Activated CD4-positive, alpha-beta T cell treated with anti-CD3 and anti-CD28 coated beads, Interleukin-2, Interleukin-4, amounts not matched to agents 100 ng/mL and 50 ng/mL, durations not matched to agents 16 hours and 8 hours (primary cell): Measurements from ENCODE around the gene HTR2C.
"Not testable (repeated sequence)": the region's sequence is repeated elsewhere in the genome, so short reads cannot be mapped to it uniquely, and the experiment has no call there.

Experiments used
- DNase-seq: peaks from one replicate; pipeline ENCODE4 v3.0.0-alpha.2; 2020; ENCODE audit warnings: low spot score

HTR2C gene

GRCh38 chrX:114715096-114715495 lies 131.2 kb downstream of the HTR2C start:
- DNase-seq, result no peak

- no peak for DNase-seq
Measured at GRCh38 chrX:114717921-114718320, 134.0 kb downstream of the HTR2C start.

GRCh38 chrX:114766541-114766940 lies 182.7 kb downstream of the HTR2C start:
- no peak for DNase-seq

- no peak for DNase-seq
Measured at GRCh38 chrX:114774691-114775090, 190.8 kb downstream of the HTR2C start.

- DNase-seq, result no peak
Measured at GRCh38 chrX:114782925-114783324, 199.0 kb downstream of the HTR2C start.

- no peak for DNase-seq
Measured at GRCh38 chrX:114787061-114787460, 203.2 kb downstream of the HTR2C start.

GRCh38 chrX:114797494-114797893 lies 213.6 kb downstream of the HTR2C start:
- no peak for DNase-seq

- no peak for DNase-seq
Measured at GRCh38 chrX:114798907-114799306, 215.0 kb downstream of the HTR2C start.

GRCh38 chrX:114800719-114801118 lies 216.8 kb downstream of the HTR2C start:
- DNase-seq, result no peak

GRCh38 chrX:114819509-114819908 lies 235.6 kb downstream of the HTR2C start:
- no peak for DNase-seq

- no peak for DNase-seq
Measured at GRCh38 chrX:114841051-114841450, 257.2 kb downstream of the HTR2C start.

GRCh38 chrX:114842181-114842580 lies 258.3 kb downstream of the HTR2C start:
- DNase-seq, result no peak

- no peak for DNase-seq
Measured at GRCh38 chrX:114889481-114889880, 305.6 kb downstream of the HTR2C start.

GRCh38 chrX:114903618-114904017 lies 319.7 kb downstream of the HTR2C start:
- DNase-seq, result no peak

- DNase-seq, result no peak
Measured at GRCh38 chrX:114905251-114905650, 321.4 kb downstream of the HTR2C start.

- DNase-seq, result no peak
Measured at GRCh38 chrX:114906984-114907510, 323.2 kb downstream of the HTR2C start.

- no peak for DNase-seq
Measured at GRCh38 chrX:114924423-114924822, 340.5 kb downstream of the HTR2C start.

- no peak for DNase-seq
Measured at GRCh38 chrX:114924856-114925255, 341.0 kb downstream of the HTR2C start.

GRCh38 chrX:114930227-114930626 lies 346.3 kb downstream of the HTR2C start:
- no peak for DNase-seq

- no peak for DNase-seq
Measured at GRCh38 chrX:114932550-114932949, 348.7 kb downstream of the HTR2C start.

- DNase-seq, result not testable (repeated sequence)
Measured at GRCh38 chrX:114933291-114933690, 349.4 kb downstream of the HTR2C start.

- DNase-seq, result not testable (repeated sequence)
Measured at GRCh38 chrX:114937090-114937489, 353.2 kb downstream of the HTR2C start.

- DNase-seq, result no peak
Measured at GRCh38 chrX:114952696-114953095, 368.8 kb downstream of the HTR2C start.
